Lower lobe of right lung (tissue), 2 donors: Measurements from ENCODE around the gene PTBP3. TPM values are rescaled to one million over a fixed set of nuclear protein-coding genes. Genes with fewer than 3 reads are reported as not detected.

Source experiments
- ATAC-seq, 2 donors: fragments of 200-7000 bp; cut with Tn5 transposase; one replicate each; pipeline ENCODE4 v1.9.1; 2020 to 2022; ENCODE audit warnings: mild to moderate bottlenecking in 2 of 2, moderate library complexity in 2 of 2
- DNase-seq: peaks from one replicate; pipeline ENCODE4 v3.0.0-alpha.2; 2020
- H3K27ac ChIP-seq: fragments of 200-600 bp; one replicate; pipeline ENCODE4 v1.8.0; 2022
- H3K27me3 ChIP-seq: fragments of 200-600 bp; one replicate; pipeline ENCODE4 v1.8.0; 2022; ENCODE audit warnings: low read depth
- H3K36me3 ChIP-seq: fragments of 200-600 bp; one replicate; pipeline ENCODE4 v1.8.0; 2022; ENCODE audit warnings: mild to moderate bottlenecking
- H3K4me1 ChIP-seq: fragments of 200-600 bp; one replicate; pipeline ENCODE4 v1.8.0; 2022
- H3K4me3 ChIP-seq: fragments of 200-600 bp; one replicate; pipeline ENCODE4 v1.8.0; 2022; ENCODE audit warnings: mild to moderate bottlenecking
- H3K9me3 ChIP-seq: fragments of 200-600 bp; one replicate; pipeline ENCODE4 v1.8.0; 2022
- intact Hi-C: fragments of 100-400 bp; cut with DNase I; formaldehyde crosslinking; loops from one replicate; pipeline ENCODE4 v1.11.0; 2022
- total RNA-seq: library from RNA; stranded (reverse); fragmentation: NEBNext Ultra II Directional; extraction: Animal tissue kit (Norgen Biotek cat#: 25700); gene quantifications from one replicate; pipeline ENCODE4 v1.2.1, GENCODE V29; 2021
- TF ChIP-seq, protein P1 (sequence below): fragments of 200-600 bp; IDR thresholded peaks from one replicate; pipeline ENCODE4 v1.8.0; 2022; ENCODE audit warnings: antibody characterized with exemption, mild to moderate bottlenecking
- donor health status: DM: no; HTN: yes; CAD: no; lungs with severe emphysema.

Gene PTBP3
- total RNA-seq, 1 donor from 2014 or later, result 94.9 TPM

DNA sequence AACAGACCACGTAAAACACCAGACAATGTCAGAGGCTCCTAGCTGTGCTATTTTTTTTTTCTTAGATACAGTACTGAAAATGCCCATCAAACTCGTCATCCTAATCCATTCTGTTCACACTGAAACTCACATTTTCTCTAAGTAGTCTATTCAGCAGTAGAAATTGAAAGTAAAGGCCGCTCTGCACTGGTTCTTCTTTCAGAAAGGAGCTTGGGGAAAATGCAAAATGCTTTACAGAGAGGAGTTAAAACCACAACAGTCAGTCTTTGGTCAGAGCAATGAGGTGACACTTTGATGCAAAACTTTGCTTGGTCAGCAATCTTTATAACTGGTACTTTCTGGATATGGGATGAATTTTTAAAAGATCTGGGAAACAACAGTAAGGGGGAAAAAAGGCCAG is 114.5 kb downstream of the PTBP3 start:
- H3K27me3 ChIP-seq, result no peaks in the 10 kb centered on the region
- ATAC-seq (no peak), DNase-seq (no peak)
- intact Hi-C loops, result no loop called here
- no peak overlapping the region for H3K4me3 ChIP-seq
- TF ChIP-seq, protein P1, sequence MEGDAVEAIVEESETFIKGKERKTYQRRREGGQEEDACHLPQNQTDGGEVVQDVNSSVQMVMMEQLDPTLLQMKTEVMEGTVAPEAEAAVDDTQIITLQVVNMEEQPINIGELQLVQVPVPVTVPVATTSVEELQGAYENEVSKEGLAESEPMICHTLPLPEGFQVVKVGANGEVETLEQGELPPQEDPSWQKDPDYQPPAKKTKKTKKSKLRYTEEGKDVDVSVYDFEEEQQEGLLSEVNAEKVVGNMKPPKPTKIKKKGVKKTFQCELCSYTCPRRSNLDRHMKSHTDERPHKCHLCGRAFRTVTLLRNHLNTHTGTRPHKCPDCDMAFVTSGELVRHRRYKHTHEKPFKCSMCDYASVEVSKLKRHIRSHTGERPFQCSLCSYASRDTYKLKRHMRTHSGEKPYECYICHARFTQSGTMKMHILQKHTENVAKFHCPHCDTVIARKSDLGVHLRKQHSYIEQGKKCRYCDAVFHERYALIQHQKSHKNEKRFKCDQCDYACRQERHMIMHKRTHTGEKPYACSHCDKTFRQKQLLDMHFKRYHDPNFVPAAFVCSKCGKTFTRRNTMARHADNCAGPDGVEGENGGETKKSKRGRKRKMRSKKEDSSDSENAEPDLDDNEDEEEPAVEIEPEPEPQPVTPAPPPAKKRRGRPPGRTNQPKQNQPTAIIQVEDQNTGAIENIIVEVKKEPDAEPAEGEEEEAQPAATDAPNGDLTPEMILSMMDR, result no peak
- no peaks in the 10 kb centered on the region for H3K9me3 ChIP-seq
- no peak overlapping the region for H3K27ac ChIP-seq
- H3K36me3 ChIP-seq, result peaks cover 63% of the 10 kb centered on the region
- no peaks in the 10 kb centered on the region for H3K4me1 ChIP-seq

DNA sequence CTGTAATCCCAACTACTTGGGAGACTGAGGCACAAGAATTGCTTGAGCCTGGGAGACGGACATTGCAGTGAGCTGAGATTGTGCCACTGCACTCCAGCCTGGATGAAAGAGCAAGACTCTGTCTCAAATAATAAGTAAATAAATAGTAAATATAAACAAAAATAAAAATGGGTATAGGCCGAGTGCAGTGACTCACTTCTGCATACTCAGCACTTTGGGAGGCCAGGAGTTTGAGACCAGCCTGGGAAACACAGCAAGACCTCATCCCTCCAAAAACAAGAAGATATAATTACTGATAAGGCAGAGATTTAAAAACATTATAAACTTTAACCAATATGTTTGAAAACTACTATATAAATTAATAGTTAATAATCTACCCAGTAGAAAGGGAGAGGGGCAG is 120.5 kb downstream of the PTBP3 start:
- H3K9me3 ChIP-seq, result peaks cover 6% of the 10 kb centered on the region
- intact Hi-C loops, result no loop called here
- TF ChIP-seq, protein P1, result no peak
- H3K27me3 ChIP-seq, result no peaks in the 10 kb centered on the region
- DNase-seq (no peak), ATAC-seq (no peak)
- no peak overlapping the region for H3K27ac ChIP-seq
- H3K36me3 ChIP-seq, result peaks cover 58% of the 10 kb centered on the region
- H3K4me1 ChIP-seq, result no peaks in the 10 kb centered on the region
- no peak overlapping the region for H3K4me3 ChIP-seq

DNA sequence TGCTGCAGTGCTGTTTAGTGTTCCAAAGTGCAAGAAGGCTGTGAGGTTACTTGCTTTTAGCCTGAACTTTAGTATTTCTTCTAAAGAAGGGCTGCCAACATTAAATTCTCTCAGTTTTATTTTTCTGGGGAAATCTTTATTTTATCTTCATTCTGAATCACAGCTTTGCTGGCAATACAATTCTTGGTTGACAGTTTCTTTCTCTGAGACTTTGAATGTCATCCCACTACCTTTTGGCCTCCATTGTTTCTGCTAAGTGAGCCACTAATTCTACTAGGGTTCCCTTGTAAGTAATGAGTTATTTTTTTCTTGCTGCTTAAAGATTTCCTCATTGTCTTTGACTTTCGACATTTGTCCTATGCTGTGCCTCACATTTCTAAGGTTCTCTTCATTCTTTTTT is 126.0 kb downstream of the PTBP3 start:
- ATAC-seq (no peak), DNase-seq (no peak)
- TF ChIP-seq, protein P1, result no peak
- intact Hi-C loops, result no loop called here
- no peaks in the 10 kb centered on the region for H3K4me1 ChIP-seq
- no peak overlapping the region for H3K27ac ChIP-seq
- peaks cover 28% of the 10 kb centered on the region for H3K36me3 ChIP-seq
- no peak overlapping the region for H3K4me3 ChIP-seq
- no peaks in the 10 kb centered on the region for H3K27me3 ChIP-seq
- H3K9me3 ChIP-seq, result peaks cover 16% of the 10 kb centered on the region

DNA sequence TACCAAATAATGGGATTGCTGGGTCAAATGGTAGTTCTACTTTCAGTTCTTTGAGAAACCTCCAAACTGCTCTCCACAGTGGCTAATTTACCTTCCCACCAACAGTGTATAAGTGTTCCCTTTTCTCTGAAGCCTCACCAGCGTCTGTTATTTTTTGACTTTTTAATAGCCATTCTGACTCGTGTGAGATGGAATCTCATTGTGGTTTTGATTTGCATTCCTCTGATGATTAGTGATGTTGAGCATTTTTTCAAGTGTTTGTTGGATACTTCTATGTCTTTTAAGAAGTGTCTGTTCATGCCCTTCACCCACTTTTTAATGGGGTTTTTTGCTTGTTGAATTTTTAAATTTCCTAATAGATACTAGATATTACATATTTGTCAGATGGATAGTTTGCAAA is 129.9 kb downstream of the PTBP3 start:
- DNase-seq (no peak), ATAC-seq (no peak)
- no peak overlapping the region for H3K4me3 ChIP-seq
- H3K27me3 ChIP-seq, result no peaks in the 10 kb centered on the region
- no peak overlapping the region for H3K27ac ChIP-seq
- H3K4me1 ChIP-seq, result no peaks in the 10 kb centered on the region
- intact Hi-C loops, result no loop called here
- H3K36me3 ChIP-seq, result peaks cover 1% of the 10 kb centered on the region
- TF ChIP-seq, protein P1, result no peak
- peaks cover 16% of the 10 kb centered on the region for H3K9me3 ChIP-seq

DNA sequence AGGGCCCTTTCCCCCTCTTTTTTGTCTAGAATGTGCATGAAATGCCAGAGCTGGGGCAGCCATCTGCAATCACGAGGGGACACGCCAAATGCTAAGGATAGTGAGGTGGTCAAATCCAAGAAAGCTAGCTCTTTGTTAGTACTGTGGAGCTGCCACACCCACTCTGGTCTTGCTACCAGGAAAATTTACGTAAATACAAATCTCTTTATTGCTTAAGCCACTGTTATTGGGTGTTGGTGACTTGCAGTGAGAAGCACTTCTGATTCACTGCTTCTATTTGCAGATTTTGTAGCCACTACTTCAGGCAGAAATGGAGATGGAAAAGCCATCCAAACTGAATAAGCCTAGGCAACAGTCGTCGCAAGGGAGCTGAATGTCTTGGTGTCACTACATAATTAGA is 132.7 kb downstream of the PTBP3 start:
- H3K27me3 ChIP-seq, result no peaks in the 10 kb centered on the region
- no peaks in the 10 kb centered on the region for H3K4me1 ChIP-seq
- H3K9me3 ChIP-seq, result no peaks in the 10 kb centered on the region
- H3K27ac ChIP-seq, result no peak overlapping the region
- no peaks in the 10 kb centered on the region for H3K36me3 ChIP-seq
- intact Hi-C loops, result no loop called here
- TF ChIP-seq, protein P1, result no peak
- no peak for DNase-seq
- no peak for ATAC-seq
- no peak overlapping the region for H3K4me3 ChIP-seq

DNA sequence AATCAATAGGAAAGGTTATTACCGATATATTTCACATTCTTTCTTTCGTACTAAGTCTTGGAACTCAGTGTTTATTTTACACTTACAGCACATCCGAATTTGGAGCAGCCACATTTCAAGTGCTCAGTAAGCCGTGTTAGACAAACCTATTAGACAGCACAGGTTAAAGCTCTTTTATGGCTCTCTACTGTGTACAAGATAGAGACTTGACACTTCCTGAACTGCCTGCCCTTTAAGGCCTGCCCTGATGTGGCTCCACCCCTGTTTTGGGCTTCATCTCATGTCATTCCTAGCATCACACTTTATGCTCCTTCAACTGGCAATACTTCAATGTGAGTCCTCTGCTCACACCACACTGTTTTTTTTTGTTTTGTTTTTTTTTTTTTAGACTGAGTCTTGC is 134.8 kb downstream of the PTBP3 start:
- no peak overlapping the region for H3K27ac ChIP-seq
- peaks cover 4% of the 10 kb centered on the region for H3K4me1 ChIP-seq
- DNase-seq, result no peak
- H3K9me3 ChIP-seq, result no peaks in the 10 kb centered on the region
- TF ChIP-seq, protein P1, result no peak
- no peak overlapping the region for H3K4me3 ChIP-seq
- no peaks in the 10 kb centered on the region for H3K27me3 ChIP-seq
- H3K36me3 ChIP-seq, result no peaks in the 10 kb centered on the region
- ATAC-seq, result peak; percentile 46 to 60
- intact Hi-C loops, result no loop called here
